Activated gamma-delta T cell treated with anti-CD3 and anti-CD28 coated beads, Interleukin-2, amount 50 U/mL, for 16 hours (primary cell): Measurements from ENCODE around the gene LRRC39.

Source experiments
- DNase-seq: peaks from one replicate; pipeline ENCODE4 v3.0.0-alpha.2; 2020; ENCODE audit warnings: low read depth

Gene LRRC39

DNA sequence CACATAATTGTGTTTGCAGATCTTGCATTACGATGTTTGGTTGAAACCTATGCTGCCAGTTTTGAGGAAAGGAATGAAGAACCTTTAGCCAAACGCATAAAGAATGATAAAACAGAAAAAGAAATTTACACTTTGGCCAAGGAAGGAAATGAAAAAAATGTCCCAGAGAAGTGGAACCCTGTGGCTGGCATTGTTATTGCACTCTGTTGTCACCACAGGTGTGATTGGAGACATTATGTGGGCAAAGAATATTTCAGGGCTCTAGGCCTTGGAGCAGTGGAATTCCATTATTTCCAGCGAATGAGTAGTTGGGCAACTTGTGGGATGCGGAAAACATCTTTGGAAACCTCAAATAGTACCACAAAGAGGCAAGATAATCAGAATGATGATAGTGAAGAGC, 30.2 kb downstream of the LRRC39 start:
- DNase-seq = no peak

DNA sequence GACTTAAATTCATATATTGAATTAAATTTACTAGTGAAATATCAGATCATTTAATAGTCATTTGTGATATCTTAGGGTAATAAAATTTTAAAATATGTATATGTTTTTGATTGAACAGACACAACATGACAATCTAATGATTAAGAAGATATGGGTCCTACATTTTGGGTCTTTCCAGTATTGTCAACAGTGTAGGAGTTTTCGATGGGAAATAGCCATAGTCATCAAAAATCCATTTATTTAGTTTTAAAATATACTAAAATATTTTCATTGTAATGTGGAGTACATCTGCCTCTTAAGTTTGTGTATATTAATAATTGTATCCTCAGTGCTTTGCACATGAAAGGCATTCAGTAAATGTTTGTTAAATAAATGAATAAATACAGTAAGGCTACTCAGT, 31.1 kb downstream of the LRRC39 start:
- no peak for DNase-seq

DNA sequence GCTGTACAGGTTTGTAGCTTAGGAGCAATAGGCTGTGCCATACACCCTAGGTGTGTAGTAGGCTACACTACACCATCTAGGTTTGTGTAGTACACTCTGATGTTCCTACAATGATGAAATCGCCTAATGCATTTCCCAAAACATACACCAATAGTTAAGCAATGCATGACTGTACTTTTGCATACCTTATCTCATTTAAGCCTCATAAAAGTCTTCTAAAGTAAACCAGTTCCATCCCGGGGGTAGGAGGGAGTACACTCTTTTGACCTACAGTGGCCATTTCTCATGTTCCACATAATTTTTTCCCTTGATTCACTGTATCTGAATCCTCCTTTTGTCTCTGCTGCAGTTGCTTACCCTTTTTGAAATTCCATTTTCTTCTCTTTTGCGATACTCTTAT, 32.9 kb downstream of the LRRC39 start:
- no peak for DNase-seq

DNA sequence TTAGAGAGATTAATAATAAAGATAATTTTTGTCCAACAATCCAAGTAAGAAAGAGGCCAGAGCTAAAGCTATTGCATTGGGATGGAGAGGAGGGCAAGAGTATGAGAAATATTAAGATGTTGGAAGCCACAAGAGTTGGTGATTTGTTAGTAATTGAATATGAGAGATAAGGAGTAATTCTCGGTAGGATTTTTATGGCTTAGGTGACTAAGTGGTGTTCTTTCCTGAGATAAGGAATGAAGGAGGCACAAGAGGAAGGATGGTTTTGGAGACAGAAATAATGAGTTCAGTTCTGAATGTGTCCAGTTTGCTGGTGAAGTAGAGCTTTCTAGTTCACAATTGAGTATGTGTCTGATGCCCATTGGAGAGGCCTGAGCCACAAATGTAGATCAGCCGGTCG, 35.7 kb downstream of the LRRC39 start:
- DNase-seq = no peak

DNA sequence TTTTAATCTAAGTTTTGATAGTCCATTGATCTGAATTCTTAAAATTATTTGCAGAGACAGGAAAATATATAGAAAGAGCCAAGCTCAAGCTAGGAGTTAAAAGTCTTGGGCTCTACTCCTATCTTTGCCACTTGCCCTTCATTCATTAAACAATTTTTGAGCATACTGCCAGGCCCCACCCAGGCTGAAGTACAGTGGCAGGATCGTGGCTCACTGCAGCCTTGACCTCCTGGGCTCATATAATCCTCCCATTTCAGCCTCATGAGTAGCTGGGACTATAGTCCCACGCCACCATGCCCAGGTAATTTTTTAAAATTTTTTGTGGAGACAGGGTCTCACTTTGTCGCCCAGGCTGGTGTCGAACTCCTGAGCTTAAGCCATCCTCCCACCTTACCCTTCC, 36.9 kb downstream of the LRRC39 start:
- DNase-seq = no peak

DNA sequence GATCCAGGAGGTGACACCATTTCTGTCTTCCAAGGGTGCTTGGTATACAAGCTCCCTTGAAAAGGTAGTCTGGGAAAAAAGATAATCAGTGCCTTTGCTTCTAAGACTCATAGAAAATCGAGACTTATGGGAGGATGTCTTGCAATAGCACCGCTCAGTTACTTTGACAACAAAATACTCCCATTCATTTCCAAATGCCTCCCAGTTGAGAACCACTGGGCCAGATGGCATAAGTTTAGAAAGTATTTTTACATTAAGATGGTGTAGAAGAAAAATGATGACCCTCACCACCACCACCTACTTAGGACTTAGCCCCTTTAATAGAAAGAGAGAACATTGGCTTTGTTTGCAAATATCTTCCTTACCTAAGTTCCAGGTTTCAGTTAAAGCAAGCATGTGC, 40.5 kb downstream of the LRRC39 start:
- no peak for DNase-seq

DNA sequence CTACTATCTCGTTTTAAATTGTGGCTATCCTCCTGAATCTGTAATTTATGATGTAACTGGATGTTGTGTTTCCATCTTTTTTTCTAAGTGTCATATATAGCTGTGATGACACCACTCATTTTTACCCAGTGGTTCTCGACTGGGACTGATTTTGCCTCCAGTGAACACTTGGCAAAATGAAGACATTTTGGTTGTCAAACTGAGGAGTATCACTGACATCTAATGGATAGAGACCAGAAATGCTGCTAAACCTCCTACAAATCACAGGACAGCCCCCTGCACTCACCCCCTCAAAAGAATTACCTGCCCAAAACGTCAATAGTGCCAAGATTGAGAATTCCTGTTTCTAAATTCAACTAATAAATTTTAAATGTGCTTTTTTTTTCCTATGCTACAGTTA, 43.2 kb downstream of the LRRC39 start:
- no peak for DNase-seq

DNA sequence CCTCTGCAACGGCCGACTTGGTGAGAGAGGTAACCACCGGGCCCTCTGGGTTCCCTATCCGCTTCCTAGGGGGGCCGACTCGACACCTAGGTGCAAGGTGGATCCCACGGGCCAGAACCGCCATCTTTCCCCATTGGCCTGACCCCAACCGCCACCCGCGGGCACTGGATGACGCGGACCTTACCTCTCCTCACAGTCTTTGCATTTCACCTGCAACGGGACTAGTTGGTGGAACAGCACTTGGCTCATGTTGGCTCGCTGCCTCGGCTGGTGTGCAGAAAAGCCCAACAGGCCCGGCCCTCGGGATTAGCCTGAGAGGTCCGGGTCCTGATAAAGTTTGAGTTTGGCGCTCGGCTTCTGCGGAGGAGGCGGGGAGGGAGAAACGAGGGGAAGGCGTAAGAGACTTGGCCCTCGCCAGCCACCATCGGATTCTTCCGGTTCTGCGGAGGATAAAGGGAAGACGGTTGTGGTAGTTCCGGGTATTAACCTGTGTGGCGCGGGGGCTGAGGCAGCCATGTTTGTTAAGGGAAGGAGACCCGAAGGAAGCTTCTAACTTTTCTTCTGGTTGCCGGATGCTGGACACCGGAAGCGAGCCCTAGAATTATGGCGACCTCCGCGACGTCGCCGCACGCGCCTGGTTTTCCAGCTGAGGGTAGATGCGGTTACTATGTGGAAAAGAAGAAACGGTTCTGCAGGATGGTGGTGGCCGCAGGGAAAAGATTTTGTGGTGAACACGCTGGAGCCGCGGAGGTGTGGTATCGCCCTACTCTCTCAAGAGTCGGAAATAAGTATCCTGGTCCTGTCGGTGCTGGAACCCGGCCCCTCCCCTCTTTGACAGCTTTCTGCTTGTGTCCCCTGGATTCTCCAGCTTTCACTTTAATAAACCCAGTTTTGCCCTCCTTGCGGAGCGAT, 45.2 kb downstream of the LRRC39 start, which contains the start of the genes SASS6 and TRMT13:
TSS of gene SASS6 (minus strand) at position 365 of the 912 bp plus-strand sequence. CDS start at position 249, 116 bp downstream.
TSS of gene TRMT13 (plus strand) at position 598 of the 912 bp plus-strand sequence. CDS start at position 604, 6 bp downstream.
- peak; percentile 92 for DNase-seq

DNA sequence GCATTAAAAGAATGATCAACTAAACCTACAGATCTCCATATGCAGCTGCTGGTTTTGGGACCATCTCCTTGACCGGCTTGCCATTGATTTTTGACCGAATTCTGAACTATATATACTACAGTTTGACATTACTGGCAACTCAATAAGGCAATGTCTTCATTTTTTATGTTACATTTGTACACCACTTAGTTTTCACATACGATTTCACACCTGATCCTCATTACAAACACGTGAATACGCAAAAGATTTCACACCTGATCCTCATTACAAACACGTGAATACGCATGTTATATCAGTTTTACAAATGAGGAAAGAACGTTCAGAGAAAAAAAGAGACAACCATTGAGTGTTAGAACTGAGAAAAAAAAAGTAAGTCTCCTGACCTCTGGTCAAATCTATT, 46.4 kb downstream of the LRRC39 start:
- no peak for DNase-seq

DNA sequence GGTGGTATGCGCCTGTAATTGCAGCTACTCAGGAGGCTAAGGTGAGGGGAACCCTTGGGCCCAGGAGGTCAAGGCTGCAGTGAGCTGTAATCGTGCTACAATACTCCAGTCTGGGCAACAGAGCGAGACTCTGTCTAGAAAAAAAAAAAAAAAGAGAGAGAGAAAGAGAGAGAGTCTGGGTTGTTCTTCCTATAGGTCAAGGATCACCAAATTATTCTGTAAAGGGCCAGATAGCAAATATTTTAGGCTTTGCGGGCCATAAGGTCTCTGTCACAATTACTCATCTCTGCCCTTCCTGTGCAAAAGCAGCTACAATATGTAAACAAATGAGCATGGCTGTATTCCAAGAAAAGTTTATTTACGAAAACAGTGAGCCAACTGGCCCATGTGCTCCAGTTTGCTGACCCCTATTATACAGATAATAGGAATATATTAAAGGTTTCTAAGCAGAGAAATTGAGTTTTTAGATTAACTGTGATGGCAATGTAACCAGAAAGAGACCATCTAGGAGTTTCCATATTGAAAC, 47.4 kb downstream of the LRRC39 start:
- DNase-seq = no peak

DNA sequence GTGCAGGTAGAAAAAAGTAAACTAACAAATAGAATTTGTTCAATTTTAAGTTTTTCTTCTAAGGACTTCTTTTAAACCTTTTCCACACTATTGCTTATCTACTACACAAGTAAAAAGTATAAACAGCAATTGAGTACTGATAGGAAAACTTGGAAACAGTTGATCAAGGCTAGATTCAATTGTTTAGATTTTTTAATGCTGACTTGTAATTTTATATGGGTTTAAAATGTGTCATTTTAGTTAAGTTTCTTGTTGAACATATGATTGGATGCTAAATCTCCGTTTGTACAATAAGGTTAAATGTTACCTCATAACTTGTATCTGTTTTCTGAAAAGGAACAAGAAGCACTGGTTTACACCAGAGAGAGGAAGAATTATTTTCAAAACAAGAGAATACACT, 50.8 kb downstream of the LRRC39 start:
- no peak for DNase-seq

DNA sequence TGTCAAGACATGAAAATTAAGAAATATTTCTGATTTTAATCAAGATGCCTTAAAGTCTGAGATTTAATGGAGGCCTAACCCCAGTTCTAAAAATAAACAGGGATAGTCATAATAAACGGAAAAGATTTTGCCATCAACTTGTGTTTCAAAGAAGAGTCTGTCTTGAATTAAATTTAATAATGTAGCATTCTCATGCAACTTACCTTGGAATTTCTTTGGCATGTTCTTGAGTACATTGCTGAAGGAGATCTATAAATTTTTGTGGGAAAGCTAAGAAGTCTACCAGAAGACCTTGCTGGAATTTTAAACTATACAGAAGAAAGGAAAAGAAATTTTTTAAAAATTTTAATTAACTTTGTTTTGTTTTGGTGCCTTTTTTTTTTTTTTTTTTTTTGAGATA, 55.9 kb downstream of the LRRC39 start:
- DNase-seq = no peak

DNA sequence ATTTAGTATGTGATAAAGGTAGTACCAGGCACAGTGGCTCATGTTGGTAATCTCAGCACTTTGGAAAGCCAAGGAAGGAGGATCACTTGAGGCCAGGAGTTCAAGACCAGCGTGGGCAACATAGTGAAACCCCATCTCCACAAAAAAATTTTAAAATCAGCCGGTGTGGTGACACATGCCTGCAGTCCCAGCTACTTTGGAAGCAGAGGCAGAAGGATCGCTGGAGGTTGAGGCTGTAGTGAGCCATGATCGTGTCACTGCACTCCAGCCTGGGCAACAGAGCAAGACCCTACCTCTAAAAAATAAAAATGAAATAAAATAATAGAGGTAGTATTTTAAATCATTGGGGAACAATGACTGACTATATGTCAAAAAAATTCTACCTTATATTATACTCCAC, 62.5 kb downstream of the LRRC39 start:
- no peak for DNase-seq

DNA sequence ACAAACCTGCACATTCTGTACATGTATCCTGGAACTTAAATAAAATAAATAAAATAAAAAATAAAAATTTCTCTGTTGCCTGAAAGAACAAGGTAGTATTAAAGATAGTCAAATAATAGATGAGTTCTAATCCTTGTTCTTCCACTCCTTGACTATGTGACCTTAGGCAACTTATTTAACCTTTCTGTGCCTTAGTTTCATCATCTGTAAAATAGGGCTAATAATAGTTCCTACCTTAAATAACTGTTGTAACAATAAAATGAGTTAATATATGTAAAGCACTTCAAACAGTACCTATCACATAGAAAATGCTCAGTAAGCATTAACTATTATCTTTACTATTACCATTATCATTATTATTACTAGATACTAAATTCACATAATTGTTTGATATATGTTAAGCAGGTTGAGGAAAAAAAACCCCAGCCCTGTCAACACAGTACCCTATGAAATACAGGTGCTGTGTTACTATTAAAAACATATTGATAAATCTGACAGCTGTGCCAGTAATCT, 68.4 kb downstream of the LRRC39 start:
- DNase-seq = no peak

DNA sequence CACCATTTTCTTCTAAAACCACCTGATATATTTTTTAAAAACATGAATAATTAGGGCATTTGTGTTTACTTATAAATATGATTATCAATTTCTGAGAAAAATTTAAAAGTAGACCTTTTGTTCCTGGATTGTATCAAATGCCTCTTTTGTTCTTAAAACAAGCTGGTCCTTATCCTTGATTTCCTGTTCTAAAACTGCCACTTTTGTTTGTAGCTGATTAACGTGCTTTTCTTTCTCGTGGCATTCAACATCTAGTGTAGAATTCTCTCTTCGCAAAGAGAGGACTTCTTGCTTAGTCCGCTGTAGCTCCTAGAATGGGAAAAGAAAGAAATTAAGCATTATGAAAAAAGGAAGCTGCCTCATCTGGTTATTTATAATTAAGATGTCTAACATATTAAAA, 70.4 kb downstream of the LRRC39 start:
- DNase-seq = no peak

DNA sequence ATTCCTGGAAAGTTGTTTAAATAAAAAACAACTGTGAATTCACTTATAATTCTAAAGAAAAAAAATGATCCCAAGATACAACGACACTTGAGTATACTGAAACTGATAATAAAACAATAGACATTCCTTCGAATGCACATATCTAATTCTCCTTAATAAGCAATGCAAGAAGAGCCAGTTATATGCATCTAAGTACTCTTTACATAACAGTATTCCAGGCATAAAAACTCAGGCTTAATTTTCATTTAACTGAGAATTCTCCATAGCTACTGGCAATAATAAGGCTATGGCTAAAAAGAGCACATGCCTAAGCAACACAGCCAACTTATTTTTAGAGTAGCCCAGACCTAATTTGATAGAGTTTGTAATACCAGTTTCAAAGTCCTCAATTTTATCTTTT, 76.5 kb downstream of the LRRC39 start:
- DNase-seq = no peak

DNA sequence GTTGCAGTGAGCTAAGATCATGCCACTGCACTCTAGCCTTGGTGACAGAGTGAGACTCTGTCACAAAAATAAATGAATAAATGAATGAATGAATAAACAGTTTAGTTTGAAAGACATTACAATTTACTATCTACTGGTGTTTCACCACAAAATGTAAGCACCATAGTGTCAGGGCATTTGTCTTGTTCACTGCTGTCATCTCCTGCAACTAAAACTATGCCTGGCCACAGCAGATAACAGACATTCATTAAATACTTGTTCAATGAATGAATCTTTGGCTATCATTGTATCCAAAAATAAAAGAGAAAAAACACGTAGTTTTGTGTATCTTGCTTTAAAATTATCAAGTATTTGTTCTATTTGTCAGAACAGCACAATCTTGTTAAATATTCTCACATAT, 77.9 kb downstream of the LRRC39 start:
- no peak for DNase-seq
